GM19238 (cell line): Measurements from ENCODE around the gene ABHD18.
A peak's percentile ranks its signal among the peaks of the same experiment; 100 is the strongest.
"Not testable (repeated sequence)": the region's sequence is repeated elsewhere in the genome, so short reads cannot be mapped to it uniquely, and the experiment has no call there.

Experiments
- DNase-seq: peaks from one replicate; pipeline ENCODE4 v3.0.0; 2011; ENCODE audit warnings: low spot score; ENCODE audit not compliant: insufficient read length

The ABHD18 gene

GRCh38 chr4:127988638-127989037 is 23.4 kb downstream of the ABHD18 start:
- DNase-seq, result no peak

GRCh38 chr4:127993151-127993550 is 27.9 kb downstream of the ABHD18 start:
- DNase-seq, result no peak

GRCh38 chr4:127995776-127996175 is 30.6 kb downstream of the ABHD18 start:
- DNase-seq, result no peak

GRCh38 chr4:127996521-127996920 is 31.3 kb downstream of the ABHD18 start:
- DNase-seq, result not testable (repeated sequence)

GRCh38 chr4:127997534-127998388 is 32.6 kb downstream of the ABHD18 start:
- DNase-seq, result peak; percentile 20

- DNase-seq, result no peak
Observed at GRCh38 chr4:128006592-128006991, 41.4 kb downstream of the ABHD18 start.

GRCh38 chr4:128009428-128009827 is 44.2 kb downstream of the ABHD18 start:
- no peak for DNase-seq

GRCh38 chr4:128025319-128025718 is 60.1 kb downstream of the ABHD18 start:
- no peak for DNase-seq

GRCh38 chr4:128029907-128030306 is 64.7 kb downstream of the ABHD18 start:
- no peak for DNase-seq

GRCh38 chr4:128031756-128032384 is 66.7 kb downstream of the ABHD18 start:
- no peak for DNase-seq

- no peak for DNase-seq
Observed at GRCh38 chr4:128039568-128039967, 74.4 kb downstream of the ABHD18 start.

- DNase-seq, result not testable (repeated sequence)
Observed at GRCh38 chr4:128047019-128047418, 81.8 kb downstream of the ABHD18 start.

GRCh38 chr4:128047514-128047913 is 82.3 kb downstream of the ABHD18 start:
- DNase-seq, result not testable (repeated sequence)

GRCh38 chr4:128051229-128051628 is 86.0 kb downstream of the ABHD18 start:
- DNase-seq, result not testable (repeated sequence)

GRCh38 chr4:128054907-128055306 is 89.7 kb downstream of the ABHD18 start:
- DNase-seq, result not testable (repeated sequence)

GRCh38 chr4:128055441-128056206 is 90.4 kb downstream of the ABHD18 start:
- not testable (repeated sequence) for DNase-seq

GRCh38 chr4:128056396-128056795 is 91.2 kb downstream of the ABHD18 start:
- DNase-seq, result no peak

- no peak for DNase-seq
Observed at GRCh38 chr4:128060121-128060698, 95.0 kb downstream of the ABHD18 start.

GRCh38 chr4:128060699-128061565 is 95.7 kb downstream of the ABHD18 start, which contains the start of gene LARP1B:
TSS of gene LARP1B (plus strand) at chr4:128061312. CDS start at chr4:128074952, 13,640 bp downstream.
- DNase-seq, result peak; percentile 96
